PC-9 (cell line): Measurements from ENCODE around the gene ST6GALNAC3.

ENCODE experiments used
- CTCF ChIP-seq: fragments of 200-600 bp; sonication (generic); conservative IDR thresholded peaks from 2 replicates; pipeline ENCODE4 v1.6.1; 2017; ENCODE audit warnings: mixed run types, antibody characterized with exemption, mild to moderate bottlenecking, moderate library complexity
- EZH2 ChIP-seq: fragments of 200-600 bp; sonication (generic); IDR thresholded peaks from 2 replicates; pipeline ENCODE4 v1.8.0; 2017; ENCODE audit warnings: antibody characterized with exemption, low read depth

DNA sequence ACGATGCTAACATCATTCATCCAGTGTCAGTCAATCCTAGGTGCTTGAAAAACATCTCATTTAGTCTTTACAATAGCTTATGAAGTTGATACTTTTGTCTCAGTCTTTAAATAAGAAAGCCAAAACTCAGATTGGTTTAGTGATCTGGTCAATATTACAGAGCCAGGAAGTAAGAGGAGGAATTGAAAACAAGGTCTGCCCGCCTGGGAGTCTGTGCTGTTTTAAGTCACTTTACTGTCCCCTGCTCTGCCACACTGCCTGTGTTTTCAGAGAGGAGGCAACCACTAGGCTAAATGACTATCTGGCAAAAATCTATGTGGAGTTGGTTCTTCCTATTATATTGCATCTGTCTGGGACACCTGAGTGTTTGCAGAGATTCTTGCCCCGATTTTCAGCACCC is 62.3 kb downstream of the ST6GALNAC3 start:
- TF ChIP-seq CTCF (no peak), EZH2 (no peak)
